GM18907 (cell line): Measurements from ENCODE around the gene PLCD1.
A peak's percentile ranks its signal among the peaks of the same experiment; 100 is the strongest.

Experiments used
- ATAC-seq: cut with Tn5 transposase; IDR thresholded peaks from one replicate; pipeline ENCODE4 v1.9.1; 2021; ENCODE audit warnings: mild to moderate bottlenecking, moderate library complexity; ENCODE audit not compliant: unreplicated experiment

PLCD1 gene

GRCh38 chr3:38017445-38018295 lies 11.8 kb downstream of the PLCD1 start:
- ATAC-seq: no peak

- no peak for ATAC-seq
These were observed 12.5 kb downstream of the PLCD1 start for GRCh38 chr3:38016847-38017444.

GRCh38 chr3:38016410-38016809 lies 13.0 kb downstream of the PLCD1 start:
- ATAC-seq: no peak

DNA sequence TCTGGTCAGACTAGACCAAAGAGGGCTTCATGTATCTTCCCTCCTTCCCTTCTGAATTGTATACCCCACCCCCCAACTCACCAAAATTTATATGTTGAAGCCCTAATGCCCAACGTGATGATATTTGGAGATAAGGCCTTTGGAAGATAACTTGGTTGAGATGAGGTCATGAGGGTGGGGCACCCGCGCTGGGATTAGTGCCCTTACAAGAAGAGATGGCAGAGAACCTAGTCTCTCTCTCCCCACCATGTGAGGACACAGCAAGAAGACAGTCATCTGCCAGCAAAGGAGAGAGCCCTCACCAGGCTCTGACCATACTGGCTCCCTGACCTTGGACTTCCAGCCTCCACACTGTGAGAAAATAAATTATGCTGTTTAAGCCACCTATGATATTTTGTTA lies 13.5 kb downstream of the PLCD1 start:
- ATAC-seq: no peak

DNA sequence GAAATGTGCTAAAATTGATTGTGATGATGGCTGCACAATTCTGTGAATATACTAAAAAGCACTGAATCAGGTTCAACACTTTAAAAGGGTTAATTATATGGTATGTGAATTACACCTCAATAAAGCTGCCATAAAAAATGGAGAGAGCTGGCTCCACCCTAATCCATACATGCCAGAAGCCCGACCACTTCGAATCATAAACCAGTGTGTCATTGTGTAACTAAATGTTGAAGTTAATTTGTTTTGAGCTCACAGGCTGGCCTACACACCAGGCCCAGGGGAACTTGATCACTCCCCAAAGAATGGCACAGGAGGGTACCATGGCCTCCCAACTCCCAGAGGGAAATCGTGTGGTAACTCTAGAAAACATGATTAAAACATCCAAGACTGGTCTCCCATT lies 14.0 kb downstream of the PLCD1 start:
- no peak for ATAC-seq

GRCh38 chr3:38011111-38011510 lies 18.3 kb downstream of the PLCD1 start:
- no peak for ATAC-seq

GRCh38 chr3:38009807-38010591 lies 19.4 kb downstream of the PLCD1 start:
- ATAC-seq: no peak

- no peak for ATAC-seq
These were observed 20.4 kb downstream of the PLCD1 start for GRCh38 chr3:38008971-38009580.

DNA sequence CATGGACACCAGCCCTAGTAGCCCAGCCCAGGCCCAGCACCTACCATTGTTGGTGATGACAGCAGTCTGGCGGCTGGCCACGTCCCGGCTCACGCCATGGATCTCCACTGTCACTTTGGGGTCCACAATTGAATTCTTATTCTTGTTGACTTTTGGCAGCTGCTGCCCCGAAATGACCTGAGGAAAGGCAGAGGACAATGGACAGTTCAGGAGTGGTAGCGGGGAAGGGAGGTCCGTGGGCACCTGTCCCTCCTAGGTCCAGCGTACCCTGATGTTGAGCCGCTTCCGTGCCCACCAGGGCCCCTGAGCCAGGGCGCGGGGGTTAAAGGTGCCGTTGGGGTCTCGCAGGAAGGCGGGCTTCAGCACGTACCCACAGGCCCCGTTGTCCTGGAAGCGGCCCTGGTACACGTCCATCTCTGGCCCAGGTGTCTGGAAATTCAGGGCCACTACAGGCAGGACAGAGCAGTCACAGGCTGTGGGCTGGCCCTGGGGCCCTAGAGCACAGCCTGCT lies 21.2 kb downstream of the PLCD1 start:
- no peak for ATAC-seq

GRCh38 chr3:38007754-38008090 lies 21.7 kb downstream of the PLCD1 start:
- no peak for ATAC-seq

DNA sequence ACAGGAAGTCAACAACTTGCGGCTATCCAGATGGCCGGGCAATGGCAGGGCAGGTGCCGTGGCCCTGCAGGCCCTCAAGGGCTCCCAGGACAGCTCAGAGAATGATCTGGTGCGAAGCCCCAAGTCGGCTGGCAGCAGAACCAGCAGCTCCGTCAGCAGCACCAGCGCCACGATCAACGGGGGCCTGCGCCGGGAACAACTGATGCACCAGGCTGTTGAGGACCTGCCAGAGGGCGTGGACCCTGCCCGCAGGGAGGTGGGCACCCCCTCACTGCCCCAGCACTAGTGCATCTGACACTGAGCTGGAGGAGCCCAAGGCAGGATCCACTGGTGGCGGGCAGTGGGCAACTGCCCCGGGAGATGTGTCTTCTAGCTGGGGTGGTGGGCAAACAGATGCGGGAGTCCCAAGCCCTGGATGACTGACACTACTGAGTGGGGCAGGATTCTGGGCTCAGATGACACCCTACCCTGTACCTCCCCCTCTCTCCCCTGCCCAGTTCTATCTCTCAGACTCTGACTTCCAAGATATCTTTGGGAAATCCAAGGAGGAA lies 22.9 kb downstream of the PLCD1 start:
- no peak for ATAC-seq

DNA sequence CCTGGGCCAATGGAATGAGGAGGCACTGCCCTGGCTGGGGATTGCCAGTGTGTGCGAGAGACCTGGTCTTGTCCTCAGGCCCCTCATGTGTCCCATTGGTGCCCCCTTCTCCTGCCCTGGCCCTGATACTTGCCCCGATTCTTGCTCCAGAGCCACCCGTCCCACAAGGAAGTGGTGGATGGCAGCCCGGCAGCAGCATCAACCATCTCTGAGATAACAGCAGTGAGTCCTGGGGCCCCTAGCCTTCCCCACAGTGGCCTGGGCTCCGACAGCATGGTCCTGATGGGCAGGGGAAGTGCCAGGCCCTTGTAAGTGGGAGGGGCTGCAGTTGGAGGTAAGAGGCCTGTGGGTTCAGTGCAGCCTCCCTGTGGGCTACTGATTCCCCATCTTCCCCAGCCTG lies 23.4 kb downstream of the PLCD1 start:
- ATAC-seq: no peak

- no peak for ATAC-seq
These were observed 24.1 kb downstream of the PLCD1 start for GRCh38 chr3:38005076-38006020.

DNA sequence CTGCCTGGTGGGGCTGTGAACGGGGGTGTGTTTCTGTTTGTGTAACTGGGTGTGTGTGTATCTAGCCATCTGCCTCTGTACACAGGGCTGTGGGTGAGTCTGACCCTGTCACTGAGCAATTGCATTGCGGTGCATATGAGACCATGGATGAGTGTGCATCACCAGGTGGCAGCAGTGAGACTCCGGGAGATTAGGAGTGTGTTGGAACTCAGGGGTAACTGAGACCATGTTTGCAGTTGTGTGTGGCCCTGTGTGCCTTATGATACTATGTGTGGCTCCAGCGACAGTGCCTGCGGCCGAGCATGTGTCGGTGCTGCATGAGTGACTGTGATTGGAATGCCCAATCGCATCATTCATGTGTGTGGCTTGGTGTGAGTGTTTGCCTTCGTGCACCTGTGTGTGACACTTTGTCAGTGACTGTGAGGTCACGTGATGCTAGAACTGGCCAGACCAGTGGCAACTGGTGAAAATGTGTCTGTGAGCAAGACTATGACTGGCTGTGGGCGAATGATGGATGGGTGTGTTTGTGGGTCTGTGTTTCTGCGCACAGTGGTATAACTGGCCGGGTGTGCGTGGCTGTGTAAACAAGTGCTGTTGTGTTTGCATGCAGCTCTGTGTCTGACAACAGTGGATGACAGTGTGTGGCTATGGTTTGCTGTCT lies 24.9 kb downstream of the PLCD1 start:
- ATAC-seq: peak; percentile 48

DNA sequence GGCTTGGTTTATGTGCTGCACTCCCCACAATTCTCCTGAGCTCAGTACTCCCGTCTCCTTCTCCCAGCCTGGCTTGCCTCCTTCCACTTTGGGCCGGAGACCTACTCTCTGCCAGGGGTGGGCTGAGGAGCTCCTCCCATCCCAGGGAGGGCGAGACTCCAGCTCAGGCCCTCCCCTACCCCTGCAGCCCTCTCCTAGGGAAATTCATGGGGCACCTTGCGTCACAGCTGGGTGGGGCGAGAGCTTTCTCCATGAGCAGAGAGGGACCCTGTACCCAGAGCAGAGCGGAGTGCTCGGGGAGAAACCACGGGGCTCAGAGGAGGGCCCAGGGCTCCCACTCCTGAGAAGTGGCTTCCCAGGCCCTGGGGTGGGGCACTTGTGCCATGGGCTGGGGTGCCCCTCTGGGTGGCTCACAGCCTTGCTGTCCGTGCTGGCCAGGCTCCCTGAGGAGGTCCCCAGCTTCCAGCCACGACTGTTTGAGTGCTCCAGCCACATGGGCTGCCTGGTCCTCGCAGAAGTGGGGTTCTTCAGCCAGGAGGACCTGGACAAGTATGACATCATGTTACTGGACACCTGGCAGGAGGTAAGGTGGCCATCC lies 25.5 kb downstream of the PLCD1 start:
- ATAC-seq: no peak

GRCh38 chr3:38003371-38003816 lies 26.0 kb downstream of the PLCD1 start:
- no peak for ATAC-seq

- ATAC-seq: no peak
These were observed 26.5 kb downstream of the PLCD1 start for GRCh38 chr3:38002940-38003339.

DNA sequence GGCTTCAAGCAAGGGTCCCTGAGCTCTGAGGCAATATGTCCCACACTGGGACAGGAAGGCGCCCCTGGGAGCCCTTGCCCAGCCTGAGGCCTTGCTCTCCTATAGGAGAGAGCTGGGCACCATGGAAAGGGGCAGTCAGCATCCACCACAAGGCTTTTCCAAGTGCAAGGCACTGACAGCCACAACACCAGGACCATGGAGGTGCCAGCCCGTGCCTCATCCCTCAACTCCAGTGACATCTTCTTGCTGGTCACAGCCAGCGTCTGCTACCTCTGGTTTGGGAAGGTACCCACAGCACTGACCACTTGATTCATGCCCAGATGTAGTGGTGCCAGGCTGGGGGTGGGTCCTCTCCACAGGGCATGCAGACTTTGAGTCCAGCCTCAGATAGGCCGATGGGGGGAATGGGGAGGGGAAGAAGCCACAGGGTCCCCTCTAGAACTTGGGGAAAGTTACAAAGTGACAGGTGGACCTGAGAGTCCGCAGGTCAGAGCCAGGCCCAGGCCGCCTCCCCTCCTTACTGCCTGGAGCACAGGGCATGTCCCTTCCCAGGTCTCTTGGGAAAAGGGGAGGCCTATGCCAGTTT lies 27.1 kb downstream of the PLCD1 start:
- no peak for ATAC-seq
